Liver (tissue), 9 donors: ENCODE data around the gene FOXRED2. TPM values are rescaled to one million over a fixed set of nuclear protein-coding genes. Genes with fewer than 3 reads are reported as not detected.
"Not testable (repeated sequence)": the region's sequence is repeated elsewhere in the genome, so short reads cannot be mapped to it uniquely, and the experiment has no call there.

ENCODE experiments used
- DNase-seq: peaks from one replicate; pipeline ENCODE4 v3.0.0-alpha.2; 2017; ENCODE audit warnings: low spot score
- H3K27ac ChIP-seq, 2 donors: one replicate each; pipeline ENCODE4 v1.7.0; 2013; ENCODE audit warnings: inconsistent platforms in 2 of 2, low read length in 2 of 2, control low read depth in 1 of 2, low read depth in 1 of 2, mild to moderate bottlenecking in 1 of 2
- H3K27me3 ChIP-seq, 4 donors: one replicate each; pipeline versions ENCODE4 v1.6.1 to v1.7.0; 2013; ENCODE audit warnings: low read length in 3 of 4, inconsistent platforms in 1 of 4, mild to moderate bottlenecking in 1 of 4, moderate library complexity in 1 of 4; ENCODE audit not compliant: control insufficient read depth in 4 of 4, insufficient read depth in 4 of 4
- H3K36me3 ChIP-seq, 4 donors: one replicate each; pipeline versions ENCODE4 v1.6.1 to v1.7.0; 2013; ENCODE audit warnings: low read length in 3 of 4, mild to moderate bottlenecking in 3 of 4, low read depth in 1 of 4, moderate library complexity in 1 of 4; ENCODE audit not compliant: control insufficient read depth in 4 of 4, insufficient read depth in 3 of 4
- H3K4me1 ChIP-seq, 4 donors: one replicate each; pipeline versions ENCODE4 v1.6.1 to v1.7.0; 2013; ENCODE audit warnings: low read length in 3 of 4, mild to moderate bottlenecking in 3 of 4, moderate library complexity in 1 of 4; ENCODE audit not compliant: control insufficient read depth in 4 of 4, insufficient read depth in 4 of 4
- H3K4me3 ChIP-seq, 3 donors: one replicate each; pipeline versions ENCODE4 v1.6.1 to v1.7.0; 2013; ENCODE audit warnings: low read length in 3 of 3, control low read depth in 1 of 3, low read depth in 1 of 3, mild to moderate bottlenecking in 1 of 3
- H3K9ac ChIP-seq, 2 donors: one replicate each; pipeline ENCODE4 v1.7.0; 2013; ENCODE audit warnings: low read length in 2 of 2, mild to moderate bottlenecking in 2 of 2, moderate library complexity in 2 of 2, control low read depth in 1 of 2, low read depth in 1 of 2
- H3K9me3 ChIP-seq, 4 donors: one replicate each; pipeline versions ENCODE4 v1.6.1 to v1.7.0; 2013; ENCODE audit warnings: low read length in 3 of 4; ENCODE audit not compliant: control insufficient read depth in 4 of 4
- FOXA1 ChIP-seq: IDR thresholded peaks from 2 replicates; pipeline ENCODE4 v1.6.1; 2016; ENCODE audit warnings: antibody characterized with exemption
- FOXA2 ChIP-seq: IDR thresholded peaks from 2 replicates; pipeline ENCODE4 v1.6.1; 2016; ENCODE audit warnings: antibody characterized with exemption
- GABPA ChIP-seq, 2 donors: IDR thresholded peaks in 1 of 2; conservative IDR thresholded peaks in 1 of 2; 2 replicates each; pipeline ENCODE4 v1.6.1; 2016; ENCODE audit warnings: antibody characterized with exemption in 2 of 2, mild to moderate bottlenecking in 1 of 2, moderate library complexity in 1 of 2
- SP1 ChIP-seq: IDR thresholded peaks from 2 replicates; pipeline ENCODE4 v1.6.1; 2018; ENCODE audit warnings: antibody characterized with exemption, mild to moderate bottlenecking
- TAF1 ChIP-seq: conservative IDR thresholded peaks from 2 replicates; pipeline ENCODE4 v1.6.1; 2016; ENCODE audit warnings: antibody characterized with exemption, mild to moderate bottlenecking
- WGBS: extraction: QIAGEN DNeasy Blood & Tissue Kit; methylation state at CpG from one replicate; pipeline ENCODE4 v1.1.7; 2013; 5-methylcytosine and 5-hydroxymethylcytosine counted together
- polyA plus RNA-seq, 2 donors: library from polyadenylated mRNA; stranded (reverse) in 1 of 2; unstranded in 1 of 2; fragments of 200-250 nt in 1 of 2; fragments of >200 nt in 1 of 2; fragmentation: Nextera tagmentation in 1 of 2; extraction: Ambion mirVana in 1 of 2; gene quantifications; one replicate each; pipeline versions ENCODE4 v1.2.1 to v1.2.3, GENCODE V29; 2013 to 2015
- total RNA-seq, 2 donors: library from RNA; depleted of rRNA; stranded (reverse); fragments of >200 nt; gene quantifications; one replicate each; pipeline ENCODE4 v1.2.3, GENCODE V29; 2014
- TF ChIP-seq, protein P1 (sequence below): IDR thresholded peaks from 2 replicates; pipeline ENCODE4 v1.6.1; 2016; ENCODE audit warnings: antibody characterized with exemption
- TF ChIP-seq, protein P2 (sequence below): IDR thresholded peaks from 2 replicates; pipeline ENCODE4 v1.6.1; 2016; ENCODE audit warnings: antibody characterized with exemption
- TF ChIP-seq, protein P3 (sequence below): IDR thresholded peaks from 2 replicates; pipeline ENCODE4 v1.6.1; 2016; ENCODE audit warnings: antibody characterized with exemption, mild to moderate bottlenecking
- TF ChIP-seq, protein P4 (sequence below): fragments of 150-350 bp; IDR thresholded peaks from 2 replicates; pipeline ENCODE4 v1.5.1; 2017; ENCODE audit warnings: improper control_type of control experiment, low read depth, low read length; ENCODE audit not compliant: missing input control
- donor health status: healthy.
- donor health status: healthy.
- donor health status: healthy.
- donor health status: healthy.
- donor health status: healthy.

FOXRED2 gene
- total and polyA plus RNA-seq, 4 donors, result 5.1 to 15.0 (median 7.3) TPM

DNA sequence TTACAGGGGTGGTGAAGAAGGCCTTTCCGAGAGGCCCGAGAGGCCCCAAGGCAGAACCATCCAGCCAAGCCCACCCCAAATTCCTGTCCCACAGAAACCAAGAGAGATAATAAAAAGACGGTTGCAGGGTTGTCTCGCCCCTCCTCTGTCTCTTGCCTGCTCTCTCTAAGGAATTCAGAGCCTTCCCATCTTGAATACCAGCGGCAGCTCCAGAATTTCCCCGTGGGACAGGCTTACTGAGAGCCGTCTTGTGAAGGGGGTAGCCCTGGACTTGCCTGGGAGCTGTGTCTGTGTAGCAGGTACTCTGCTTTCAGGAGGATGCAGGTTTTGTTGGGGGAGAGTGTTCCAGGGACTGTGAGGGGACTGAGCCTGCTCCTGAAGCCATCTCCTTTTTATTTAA lies 31.7 kb upstream of the FOXRED2 start:
- no peaks in the 10 kb centered on the region for H3K4me1 ChIP-seq
- H3K4me3 ChIP-seq, result no peak overlapping the region
- H3K36me3 ChIP-seq, result no peaks in the 10 kb centered on the region
- TF ChIP-seq, protein P1, sequence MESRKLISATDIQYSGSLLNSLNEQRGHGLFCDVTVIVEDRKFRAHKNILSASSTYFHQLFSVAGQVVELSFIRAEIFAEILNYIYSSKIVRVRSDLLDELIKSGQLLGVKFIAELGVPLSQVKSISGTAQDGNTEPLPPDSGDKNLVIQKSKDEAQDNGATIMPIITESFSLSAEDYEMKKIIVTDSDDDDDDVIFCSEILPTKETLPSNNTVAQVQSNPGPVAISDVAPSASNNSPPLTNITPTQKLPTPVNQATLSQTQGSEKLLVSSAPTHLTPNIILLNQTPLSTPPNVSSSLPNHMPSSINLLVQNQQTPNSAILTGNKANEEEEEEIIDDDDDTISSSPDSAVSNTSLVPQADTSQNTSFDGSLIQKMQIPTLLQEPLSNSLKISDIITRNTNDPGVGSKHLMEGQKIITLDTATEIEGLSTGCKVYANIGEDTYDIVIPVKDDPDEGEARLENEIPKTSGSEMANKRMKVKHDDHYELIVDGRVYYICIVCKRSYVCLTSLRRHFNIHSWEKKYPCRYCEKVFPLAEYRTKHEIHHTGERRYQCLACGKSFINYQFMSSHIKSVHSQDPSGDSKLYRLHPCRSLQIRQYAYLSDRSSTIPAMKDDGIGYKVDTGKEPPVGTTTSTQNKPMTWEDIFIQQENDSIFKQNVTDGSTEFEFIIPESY, result no peak
- TF ChIP-seq FOXA2 (no peak), FOXA1 (no peak), GABPA (IDR thresholded peaks at IDR 0.05 in 1 of 2, conservative IDR thresholded peaks at IDR 0.05 in 1 of 2) (no peak)
- TF ChIP-seq, protein P2, sequence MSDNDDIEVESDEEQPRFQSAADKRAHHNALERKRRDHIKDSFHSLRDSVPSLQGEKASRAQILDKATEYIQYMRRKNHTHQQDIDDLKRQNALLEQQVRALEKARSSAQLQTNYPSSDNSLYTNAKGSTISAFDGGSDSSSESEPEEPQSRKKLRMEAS, result no peak
- TF ChIP-seq, protein P3, sequence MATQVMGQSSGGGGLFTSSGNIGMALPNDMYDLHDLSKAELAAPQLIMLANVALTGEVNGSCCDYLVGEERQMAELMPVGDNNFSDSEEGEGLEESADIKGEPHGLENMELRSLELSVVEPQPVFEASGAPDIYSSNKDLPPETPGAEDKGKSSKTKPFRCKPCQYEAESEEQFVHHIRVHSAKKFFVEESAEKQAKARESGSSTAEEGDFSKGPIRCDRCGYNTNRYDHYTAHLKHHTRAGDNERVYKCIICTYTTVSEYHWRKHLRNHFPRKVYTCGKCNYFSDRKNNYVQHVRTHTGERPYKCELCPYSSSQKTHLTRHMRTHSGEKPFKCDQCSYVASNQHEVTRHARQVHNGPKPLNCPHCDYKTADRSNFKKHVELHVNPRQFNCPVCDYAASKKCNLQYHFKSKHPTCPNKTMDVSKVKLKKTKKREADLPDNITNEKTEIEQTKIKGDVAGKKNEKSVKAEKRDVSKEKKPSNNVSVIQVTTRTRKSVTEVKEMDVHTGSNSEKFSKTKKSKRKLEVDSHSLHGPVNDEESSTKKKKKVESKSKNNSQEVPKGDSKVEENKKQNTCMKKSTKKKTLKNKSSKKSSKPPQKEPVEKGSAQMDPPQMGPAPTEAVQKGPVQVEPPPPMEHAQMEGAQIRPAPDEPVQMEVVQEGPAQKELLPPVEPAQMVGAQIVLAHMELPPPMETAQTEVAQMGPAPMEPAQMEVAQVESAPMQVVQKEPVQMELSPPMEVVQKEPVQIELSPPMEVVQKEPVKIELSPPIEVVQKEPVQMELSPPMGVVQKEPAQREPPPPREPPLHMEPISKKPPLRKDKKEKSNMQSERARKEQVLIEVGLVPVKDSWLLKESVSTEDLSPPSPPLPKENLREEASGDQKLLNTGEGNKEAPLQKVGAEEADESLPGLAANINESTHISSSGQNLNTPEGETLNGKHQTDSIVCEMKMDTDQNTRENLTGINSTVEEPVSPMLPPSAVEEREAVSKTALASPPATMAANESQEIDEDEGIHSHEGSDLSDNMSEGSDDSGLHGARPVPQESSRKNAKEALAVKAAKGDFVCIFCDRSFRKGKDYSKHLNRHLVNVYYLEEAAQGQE, result no peak
- DNase-seq, result no peak
- H3K9ac ChIP-seq, result no peak overlapping the region
- no peak overlapping the region for H3K27ac ChIP-seq
- H3K27me3 ChIP-seq, result no peaks in the 10 kb centered on the region
- WGBS, result 59% methylated on average over 7 of the region's 7 CpGs
- H3K9me3 ChIP-seq, result no peaks in the 10 kb centered on the region

DNA sequence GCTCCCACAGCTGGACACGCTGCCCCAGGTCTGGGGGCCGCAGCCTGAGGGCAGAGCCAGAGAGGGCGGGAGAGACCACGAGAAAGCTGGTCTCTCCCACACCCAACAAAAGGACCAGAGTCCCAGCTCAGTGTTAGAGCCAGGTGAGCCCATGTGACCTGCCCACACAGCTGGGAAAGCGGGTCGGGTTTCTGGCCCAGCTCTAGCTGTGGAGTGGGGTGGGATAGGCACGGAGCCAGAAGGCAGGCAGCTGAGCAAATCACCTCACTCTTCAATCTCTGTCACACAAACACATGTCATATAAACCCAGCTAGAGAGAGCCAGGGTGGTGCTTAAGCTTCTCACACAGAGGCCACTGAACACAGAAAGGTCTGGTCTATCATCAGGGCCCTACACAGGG lies 29.9 kb upstream of the FOXRED2 start:
- H3K27ac ChIP-seq, result no peak overlapping the region
- no peak overlapping the region for H3K9ac ChIP-seq
- H3K27me3 ChIP-seq, result no peaks in the 10 kb centered on the region
- H3K4me3 ChIP-seq, result no peak overlapping the region
- no peaks in the 10 kb centered on the region for H3K9me3 ChIP-seq
- no peak for TF ChIP-seq TAF1
- TF ChIP-seq FOXA2, result no peak
- TF ChIP-seq SP1, result no peak
- TF ChIP-seq, protein P4, sequence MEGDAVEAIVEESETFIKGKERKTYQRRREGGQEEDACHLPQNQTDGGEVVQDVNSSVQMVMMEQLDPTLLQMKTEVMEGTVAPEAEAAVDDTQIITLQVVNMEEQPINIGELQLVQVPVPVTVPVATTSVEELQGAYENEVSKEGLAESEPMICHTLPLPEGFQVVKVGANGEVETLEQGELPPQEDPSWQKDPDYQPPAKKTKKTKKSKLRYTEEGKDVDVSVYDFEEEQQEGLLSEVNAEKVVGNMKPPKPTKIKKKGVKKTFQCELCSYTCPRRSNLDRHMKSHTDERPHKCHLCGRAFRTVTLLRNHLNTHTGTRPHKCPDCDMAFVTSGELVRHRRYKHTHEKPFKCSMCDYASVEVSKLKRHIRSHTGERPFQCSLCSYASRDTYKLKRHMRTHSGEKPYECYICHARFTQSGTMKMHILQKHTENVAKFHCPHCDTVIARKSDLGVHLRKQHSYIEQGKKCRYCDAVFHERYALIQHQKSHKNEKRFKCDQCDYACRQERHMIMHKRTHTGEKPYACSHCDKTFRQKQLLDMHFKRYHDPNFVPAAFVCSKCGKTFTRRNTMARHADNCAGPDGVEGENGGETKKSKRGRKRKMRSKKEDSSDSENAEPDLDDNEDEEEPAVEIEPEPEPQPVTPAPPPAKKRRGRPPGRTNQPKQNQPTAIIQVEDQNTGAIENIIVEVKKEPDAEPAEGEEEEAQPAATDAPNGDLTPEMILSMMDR, result no peak
- TF ChIP-seq GABPA (IDR thresholded peaks at IDR 0.05 in 1 of 2, conservative IDR thresholded peaks at IDR 0.05 in 1 of 2), result no peak
- no peak for DNase-seq
- H3K36me3 ChIP-seq, result no peaks in the 10 kb centered on the region
- no peaks in the 10 kb centered on the region for H3K4me1 ChIP-seq
- 55% methylated on average over 7 of the region's 7 CpGs for WGBS

DNA sequence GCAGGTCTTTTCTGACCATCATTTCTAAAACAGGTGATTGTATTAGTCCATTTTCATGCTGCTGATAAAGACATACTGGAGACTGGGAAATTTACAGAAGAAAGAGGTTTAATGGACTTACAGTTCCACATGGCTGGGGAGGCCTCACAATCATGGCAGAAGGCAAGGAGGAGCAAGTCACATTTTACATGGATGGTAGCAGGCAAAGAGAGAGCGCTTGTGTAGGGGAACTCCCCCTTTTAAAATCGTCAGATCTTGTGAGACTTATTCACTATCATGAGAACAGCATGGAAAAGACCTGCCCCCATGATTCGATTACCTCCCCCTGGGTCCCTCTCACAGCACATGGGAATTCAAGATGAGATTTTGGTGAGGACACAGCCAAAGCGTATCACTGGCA lies 26.5 kb upstream of the FOXRED2 start:
- not testable (repeated sequence) for DNase-seq, H3K4me1 ChIP-seq, H3K4me3 ChIP-seq, H3K27ac ChIP-seq, H3K9me3 ChIP-seq, H3K36me3 ChIP-seq, H3K9ac ChIP-seq, H3K27me3 ChIP-seq
- WGBS, result 86% methylated on average over 4 of the region's 4 CpGs
